SK-N-SH (cell line): ENCODE results near the gene PXDN. TPM values are rescaled to one million over a fixed set of nuclear protein-coding genes. Genes with fewer than 3 reads are reported as not detected.

Source experiments
- CTCF ChIA-PET: fragments of 300-600, 350-600 bp; formaldehyde crosslinking; extraction: SDS; loops from one replicate; lab custom pipeline; 2021; lab: Yijun Ruan, JAX
- POLR2A ChIA-PET: fragments of 350-600 bp; sonication (Branson Sonifier 250); formaldehyde crosslinking; extraction: SDS; loops from one replicate; lab custom pipeline; 2020; ENCODE audit warnings: antibody characterized with exemption, inconsistent platforms; lab: Yijun Ruan, JAX
- DNase-seq: peaks from one replicate; pipeline ENCODE4 v3.0.0; 2012
- H2AFZ ChIP-seq: fragments of 200-600 bp; sonication (generic); 2 replicates; pipeline ENCODE4 v1.8.1; 2016; ENCODE audit warnings: antibody characterized with exemption, mild to moderate bottlenecking, low read depth
- H3F3A ChIP-seq: fragments of 200-600 bp; sonication (generic); replicated peaks from 2 replicates; pipeline ENCODE3; 2016; ENCODE audit warnings: antibody characterized with exemption, mild to moderate bottlenecking; ENCODE audit not compliant: insufficient read depth
- H3K27ac ChIP-seq, 2 experiments: fragments of 200-500 bp in 1 of 2; fragments of 200-600 bp in 1 of 2; sonication (Bioruptor generic) in 1 of 2; sonication (generic), shearing (Covaris generic) in 1 of 2; 2 replicates each; pipeline versions ENCODE4 v1.5.1 to v1.6.1; 2014 to 2016; ENCODE audit warnings: low read depth in 2 of 2, inconsistent platforms in 1 of 2, low read length in 1 of 2, mild to moderate bottlenecking in 1 of 2, mixed read lengths in 1 of 2
- H3K27me3 ChIP-seq: fragments of 200-600 bp; sonication (generic), shearing (Covaris generic); 2 replicates; pipeline ENCODE4 v1.6.1; 2016; ENCODE audit warnings: mixed run types; ENCODE audit not compliant: insufficient read depth
- H3K36me3 ChIP-seq, 2 experiments: fragments of 200-500 bp in 1 of 2; fragments of 200-600 bp in 1 of 2; sonication (Bioruptor generic) in 1 of 2; sonication (generic) in 1 of 2; replicated peaks in 1 of 2; 2 replicates each; pipeline versions ENCODE3 to v1.5.1; 2014 to 2016; ENCODE audit warnings: low read length in 1 of 2, mild to moderate bottlenecking in 1 of 2; ENCODE audit not compliant: insufficient read depth in 2 of 2, control insufficient read depth in 1 of 2
- H3K4me1 ChIP-seq, 2 experiments: fragments of 200-500 bp in 1 of 2; fragments of 200-600 bp in 1 of 2; sonication (Bioruptor generic) in 1 of 2; sonication (generic), shearing (Covaris generic) in 1 of 2; 2 replicates each; pipeline versions ENCODE4 v1.5.1 to v1.6.1; 2014 to 2016; ENCODE audit warnings: low read depth in 1 of 2, low read length in 1 of 2, mixed run types in 1 of 2; ENCODE audit not compliant: insufficient read depth in 2 of 2, control insufficient read depth in 1 of 2
- H3K4me2 ChIP-seq: fragments of 200-600 bp; sonication (generic), shearing (Covaris generic); 2 replicates; pipeline ENCODE4 v1.6.1; 2017; ENCODE audit warnings: mixed run types
- H3K4me3 ChIP-seq, 2 experiments: fragments of 200-500 bp in 1 of 2; fragments of 200-600 bp in 1 of 2; sonication (Bioruptor generic) in 1 of 2; sonication (generic), shearing (Covaris generic) in 1 of 2; 2 replicates each; pipeline versions ENCODE4 v1.5.1 to v1.8.1; 2014 to 2016; ENCODE audit warnings: low read depth in 2 of 2, inconsistent platforms in 1 of 2, low read length in 1 of 2, mild to moderate bottlenecking in 1 of 2, mixed read lengths in 1 of 2, moderate library complexity in 1 of 2
- H3K79me2 ChIP-seq: fragments of 200-600 bp; sonication (generic); 2 replicates; pipeline ENCODE4 v1.8.1; 2017; ENCODE audit warnings: mild to moderate bottlenecking; ENCODE audit not compliant: insufficient read depth
- H3K9ac ChIP-seq: fragments of 200-600 bp; sonication (generic); 2 replicates; pipeline ENCODE4 v1.6.1; 2017; ENCODE audit warnings: mixed run types
- H3K9me2 ChIP-seq: fragments of 200-600 bp; sonication (generic); 2 replicates; pipeline ENCODE4 v1.6.1; 2017; ENCODE audit warnings: mixed run types
- H3K9me3 ChIP-seq: fragments of 200-600 bp; sonication (generic); 2 replicates; pipeline ENCODE4 v1.6.1; 2017; ENCODE audit warnings: mixed run types, mild to moderate bottlenecking, moderate library complexity
- H4K20me1 ChIP-seq: fragments of 200-600 bp; sonication (generic); 2 replicates; pipeline ENCODE4 v1.6.1; 2017; ENCODE audit warnings: mild to moderate bottlenecking, mixed run types; ENCODE audit not compliant: insufficient read depth
- ELF1 ChIP-seq: IDR thresholded peaks from 2 replicates; pipeline ENCODE4 v1.4.0; 2012
- FOSL2 ChIP-seq: IDR thresholded peaks from 2 replicates; pipeline ENCODE4 v1.4.0; 2012; ENCODE audit warnings: low read depth, mild to moderate bottlenecking, moderate library complexity, borderline replicate concordance
- FOXJ3 ChIP-seq: sonication (generic); formaldehyde crosslinking; IDR thresholded peaks from 2 replicates; pipeline ENCODE4 v1.5.1; 2020; ENCODE audit warnings: mild to moderate bottlenecking, missing genetic modification reagents
- GABPA ChIP-seq: IDR thresholded peaks from 2 replicates; pipeline ENCODE4 v1.4.0; 2012; ENCODE audit warnings: low read depth, mild to moderate bottlenecking
- GATA2 ChIP-seq: sonication (generic); formaldehyde crosslinking; IDR thresholded peaks from 2 replicates; pipeline ENCODE4 v1.5.0; 2020; ENCODE audit warnings: mild to moderate bottlenecking, missing genetic modification reagents
- JUND ChIP-seq: IDR thresholded peaks from 2 replicates; pipeline ENCODE4 v1.4.0; 2012
- NFIC ChIP-seq: IDR thresholded peaks from 2 replicates; pipeline ENCODE4 v1.4.0; 2012; ENCODE audit warnings: borderline replicate concordance
- SIN3A ChIP-seq: IDR thresholded peaks from 2 replicates; pipeline ENCODE4 v1.6.1; 2012; ENCODE audit warnings: low read depth, mild to moderate bottlenecking, low read length, moderate library complexity, borderline replicate concordance
- ZBTB33 ChIP-seq: IDR thresholded peaks from 2 replicates; pipeline ENCODE4 v1.4.0; 2012; ENCODE audit warnings: low read depth, borderline replicate concordance
- WGBS: methylation state at CpG from one replicate; pipeline ENCODE4 v1.1.6; 2017; ENCODE audit warnings: low lambda C conversion rate; 5-methylcytosine and 5-hydroxymethylcytosine counted together
- polyA plus RNA-seq, 3 experiments: library from polyadenylated mRNA; depleted of rRNA; stranded (reverse); fragments of >200 nt; gene quantifications; 2 replicates each; pipeline ENCODE4 v1.2.3, GENCODE V29; 2012
- TF ChIP-seq, protein P1 (sequence below): fragments of 200-600 bp; sonication (generic); IDR thresholded peaks from 2 replicates; pipeline ENCODE4 v1.6.1; 2017; ENCODE audit warnings: antibody characterized with exemption, mild to moderate bottlenecking, moderate library complexity
- TF ChIP-seq, protein P2 (sequence below): IDR thresholded peaks from 2 replicates; pipeline ENCODE4 v1.6.1; 2012; ENCODE audit warnings: mild to moderate bottlenecking, low read depth, low read length, moderate library complexity
- TF ChIP-seq, protein P3 (sequence below): fragments of 150-350 bp; IDR thresholded peaks from 2 replicates; pipeline ENCODE4 v1.6.1; 2016; ENCODE audit warnings: mild to moderate bottlenecking, low read depth, low read length

PXDN gene
- polyA plus RNA-seq, 1 of the 3 experiments (the other 2 are of a cell fraction): 146 TPM

GRCh38 chr2:1769703-1770422, 25.5 kb upstream of the PXDN start (continued):
- TF ChIP-seq, protein P1, sequence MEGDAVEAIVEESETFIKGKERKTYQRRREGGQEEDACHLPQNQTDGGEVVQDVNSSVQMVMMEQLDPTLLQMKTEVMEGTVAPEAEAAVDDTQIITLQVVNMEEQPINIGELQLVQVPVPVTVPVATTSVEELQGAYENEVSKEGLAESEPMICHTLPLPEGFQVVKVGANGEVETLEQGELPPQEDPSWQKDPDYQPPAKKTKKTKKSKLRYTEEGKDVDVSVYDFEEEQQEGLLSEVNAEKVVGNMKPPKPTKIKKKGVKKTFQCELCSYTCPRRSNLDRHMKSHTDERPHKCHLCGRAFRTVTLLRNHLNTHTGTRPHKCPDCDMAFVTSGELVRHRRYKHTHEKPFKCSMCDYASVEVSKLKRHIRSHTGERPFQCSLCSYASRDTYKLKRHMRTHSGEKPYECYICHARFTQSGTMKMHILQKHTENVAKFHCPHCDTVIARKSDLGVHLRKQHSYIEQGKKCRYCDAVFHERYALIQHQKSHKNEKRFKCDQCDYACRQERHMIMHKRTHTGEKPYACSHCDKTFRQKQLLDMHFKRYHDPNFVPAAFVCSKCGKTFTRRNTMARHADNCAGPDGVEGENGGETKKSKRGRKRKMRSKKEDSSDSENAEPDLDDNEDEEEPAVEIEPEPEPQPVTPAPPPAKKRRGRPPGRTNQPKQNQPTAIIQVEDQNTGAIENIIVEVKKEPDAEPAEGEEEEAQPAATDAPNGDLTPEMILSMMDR: peak; percentile 94
- TF ChIP-seq ELF1 (no peak), JUND (no peak), ZBTB33 (no peak), GABPA (no peak)

- no peaks in the 10 kb centered on the region; a peak in 1 of 4 replicates for H3K4me1 ChIP-seq
- H3K27ac ChIP-seq: no peak overlapping the region
- H3K36me3 ChIP-seq: no peaks in the 10 kb centered on the region
- no peak overlapping the region for H2AFZ ChIP-seq
- H4K20me1 ChIP-seq: no peaks in the 10 kb centered on the region
- no peak overlapping the region for H3K4me3 ChIP-seq
- H3F3A ChIP-seq: no peaks in the 10 kb centered on the region
- CTCF ChIA-PET: interaction anchor here (0.9 to 8.8 kb wide), 9 partner anchors 11 to 221 kb away, joined by 3 to 122 read pairs (median 9); no protein-coding TSS in a partner anchor
- no peaks in the 10 kb centered on the region; the same call in 1 of the 2 replicates for H3K27me3 ChIP-seq
- no peaks in the 10 kb centered on the region for H3K9me2 ChIP-seq
- no peak overlapping the region for H3K4me2 ChIP-seq
- no peak for TF ChIP-seq GATA2 (CRISPR knock-in tag)
- TF ChIP-seq FOXJ3 (CRISPR knock-in tag): no peak
- TF ChIP-seq FOSL2: no peak
- TF ChIP-seq, protein P2, sequence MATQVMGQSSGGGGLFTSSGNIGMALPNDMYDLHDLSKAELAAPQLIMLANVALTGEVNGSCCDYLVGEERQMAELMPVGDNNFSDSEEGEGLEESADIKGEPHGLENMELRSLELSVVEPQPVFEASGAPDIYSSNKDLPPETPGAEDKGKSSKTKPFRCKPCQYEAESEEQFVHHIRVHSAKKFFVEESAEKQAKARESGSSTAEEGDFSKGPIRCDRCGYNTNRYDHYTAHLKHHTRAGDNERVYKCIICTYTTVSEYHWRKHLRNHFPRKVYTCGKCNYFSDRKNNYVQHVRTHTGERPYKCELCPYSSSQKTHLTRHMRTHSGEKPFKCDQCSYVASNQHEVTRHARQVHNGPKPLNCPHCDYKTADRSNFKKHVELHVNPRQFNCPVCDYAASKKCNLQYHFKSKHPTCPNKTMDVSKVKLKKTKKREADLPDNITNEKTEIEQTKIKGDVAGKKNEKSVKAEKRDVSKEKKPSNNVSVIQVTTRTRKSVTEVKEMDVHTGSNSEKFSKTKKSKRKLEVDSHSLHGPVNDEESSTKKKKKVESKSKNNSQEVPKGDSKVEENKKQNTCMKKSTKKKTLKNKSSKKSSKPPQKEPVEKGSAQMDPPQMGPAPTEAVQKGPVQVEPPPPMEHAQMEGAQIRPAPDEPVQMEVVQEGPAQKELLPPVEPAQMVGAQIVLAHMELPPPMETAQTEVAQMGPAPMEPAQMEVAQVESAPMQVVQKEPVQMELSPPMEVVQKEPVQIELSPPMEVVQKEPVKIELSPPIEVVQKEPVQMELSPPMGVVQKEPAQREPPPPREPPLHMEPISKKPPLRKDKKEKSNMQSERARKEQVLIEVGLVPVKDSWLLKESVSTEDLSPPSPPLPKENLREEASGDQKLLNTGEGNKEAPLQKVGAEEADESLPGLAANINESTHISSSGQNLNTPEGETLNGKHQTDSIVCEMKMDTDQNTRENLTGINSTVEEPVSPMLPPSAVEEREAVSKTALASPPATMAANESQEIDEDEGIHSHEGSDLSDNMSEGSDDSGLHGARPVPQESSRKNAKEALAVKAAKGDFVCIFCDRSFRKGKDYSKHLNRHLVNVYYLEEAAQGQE: no peak
- TF ChIP-seq NFIC: no peak
- no peak for TF ChIP-seq ELF1
- no peak for TF ChIP-seq SIN3A
- TF ChIP-seq, protein P1: no peak
- TF ChIP-seq, protein P3, sequence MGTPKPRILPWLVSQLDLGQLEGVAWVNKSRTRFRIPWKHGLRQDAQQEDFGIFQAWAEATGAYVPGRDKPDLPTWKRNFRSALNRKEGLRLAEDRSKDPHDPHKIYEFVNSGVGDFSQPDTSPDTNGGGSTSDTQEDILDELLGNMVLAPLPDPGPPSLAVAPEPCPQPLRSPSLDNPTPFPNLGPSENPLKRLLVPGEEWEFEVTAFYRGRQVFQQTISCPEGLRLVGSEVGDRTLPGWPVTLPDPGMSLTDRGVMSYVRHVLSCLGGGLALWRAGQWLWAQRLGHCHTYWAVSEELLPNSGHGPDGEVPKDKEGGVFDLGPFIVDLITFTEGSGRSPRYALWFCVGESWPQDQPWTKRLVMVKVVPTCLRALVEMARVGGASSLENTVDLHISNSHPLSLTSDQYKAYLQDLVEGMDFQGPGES: no peak
- TF ChIP-seq, all 33 proteins: peak for 0
- 82% methylated on average over 22 of the region's 23 CpGs for WGBS
- POLR2A ChIA-PET: no interaction called here
- Histone ChIP-seq H3K79me2 (no peaks in the 10 kb centered on the region), H3K9ac (no peak overlapping the region), H3K9me3 (no peaks in the 10 kb centered on the region)
- no peak for DNase-seq
Observed at GRCh38 chr2:1767939-1768691, 23.8 kb upstream of the PXDN start.
